ENCODE measurements around the gene SP110.
"Not testable (repeated sequence)": the region's sequence is repeated elsewhere in the genome, so short reads cannot be mapped to it uniquely, and the experiment has no call there.

The SP110 gene

GRCh38 chr2:230219419-230220331 is at the start of gene SP110:
SP110 (minus strand) TSS chr2:230219984; CDS start chr2:230216927, 3,057 bp downstream.
- peak in 1 of 2 experiments; percentile 4 for DNase-seq

GRCh38 chr2:230268606-230269243 is 48.9 kb upstream of the SP110 start:
- no peak for DNase-seq

- no peak for DNase-seq
These were observed 47.8 kb upstream of the SP110 start for GRCh38 chr2:230267556-230267955.

GRCh38 chr2:230267059-230267458 is 47.3 kb upstream of the SP110 start:
- no peak for DNase-seq

GRCh38 chr2:230266638-230267037 is 46.9 kb upstream of the SP110 start:
- DNase-seq = no peak

- not testable (repeated sequence) for DNase-seq
These were observed 45.2 kb upstream of the SP110 start for GRCh38 chr2:230264945-230265344.

GRCh38 chr2:230262246-230262645 is 42.5 kb upstream of the SP110 start:
- no peak for DNase-seq

- no peak for DNase-seq
These were observed 38.7 kb upstream of the SP110 start for GRCh38 chr2:230258483-230258882.

- no peak for DNase-seq
These were observed 37.0 kb upstream of the SP110 start for GRCh38 chr2:230256733-230257332.

- no peak for DNase-seq
These were observed 34.5 kb upstream of the SP110 start for GRCh38 chr2:230254152-230254881.

- no peak for DNase-seq
These were observed 30.4 kb upstream of the SP110 start for GRCh38 chr2:230250231-230250630.

- no peak for DNase-seq
These were observed 26.4 kb upstream of the SP110 start for GRCh38 chr2:230246206-230246605.

- DNase-seq = no peak
These were observed 24.4 kb upstream of the SP110 start for GRCh38 chr2:230244211-230244610.

- DNase-seq = no peak
These were observed 15.1 kb upstream of the SP110 start for GRCh38 chr2:230234845-230235244.

GRCh38 chr2:230234122-230234722 is 14.4 kb upstream of the SP110 start:
- no peak for DNase-seq

- no peak for DNase-seq
These were observed 11.5 kb upstream of the SP110 start for GRCh38 chr2:230231251-230231650.

- no peak for DNase-seq
These were observed 10.9 kb upstream of the SP110 start for GRCh38 chr2:230230496-230231200.

GRCh38 chr2:230230087-230230486 is 10.3 kb upstream of the SP110 start:
- DNase-seq = no peak

- no peak for DNase-seq
These were observed 7.4 kb upstream of the SP110 start for GRCh38 chr2:230227216-230227615.

- no peak for DNase-seq
These were observed 6.3 kb upstream of the SP110 start for GRCh38 chr2:230226051-230226551.

- DNase-seq = no peak
These were observed 5.7 kb upstream of the SP110 start, which contains the start of gene SP140 for GRCh38 chr2:230225486-230225885. SP140 (plus strand) TSS chr2:230225736; CDS start chr2:230225845, 109 bp downstream.

GRCh38 chr2:230224458-230224857 is 4.7 kb upstream of the SP110 start:
- no peak for DNase-seq

Data from NCI-H524 (cell line).